HEK293T (cell line): Measurements from ENCODE around the gene CD59.

Experiments
- BHLHE40 ChIP-seq: fragments of 450-650 bp; IDR thresholded peaks from 2 replicates; pipeline ENCODE4 v1.6.1; 2016; ENCODE audit warnings: mild to moderate bottlenecking, moderate library complexity, borderline replicate concordance
- FOXK2 ChIP-seq: fragments of 450-650 bp; IDR thresholded peaks from 2 replicates; pipeline ENCODE4 v1.6.1; 2016; ENCODE audit warnings: mild to moderate bottlenecking
- FOXM1 ChIP-seq: fragments of 450-650 bp; IDR thresholded peaks from 2 replicates; pipeline ENCODE4 v1.6.1; 2017; ENCODE audit warnings: mild to moderate bottlenecking, borderline replicate concordance
- LEF1 ChIP-seq: fragments of 450-650 bp; IDR thresholded peaks from 2 replicates; pipeline ENCODE4 v1.6.1; 2017; ENCODE audit warnings: mild to moderate bottlenecking, borderline replicate concordance
- SP1 ChIP-seq: fragments of 450-650 bp; IDR thresholded peaks from 2 replicates; pipeline ENCODE4 v1.6.1; 2017
- SUZ12 ChIP-seq: fragments of 450-650 bp; IDR thresholded peaks from 2 replicates; pipeline ENCODE4 v1.6.1; 2016; ENCODE audit warnings: mild to moderate bottlenecking
- TARDBP ChIP-seq: fragments of 450-650 bp; IDR thresholded peaks from 2 replicates; pipeline ENCODE4 v1.6.1; 2016

DNA sequence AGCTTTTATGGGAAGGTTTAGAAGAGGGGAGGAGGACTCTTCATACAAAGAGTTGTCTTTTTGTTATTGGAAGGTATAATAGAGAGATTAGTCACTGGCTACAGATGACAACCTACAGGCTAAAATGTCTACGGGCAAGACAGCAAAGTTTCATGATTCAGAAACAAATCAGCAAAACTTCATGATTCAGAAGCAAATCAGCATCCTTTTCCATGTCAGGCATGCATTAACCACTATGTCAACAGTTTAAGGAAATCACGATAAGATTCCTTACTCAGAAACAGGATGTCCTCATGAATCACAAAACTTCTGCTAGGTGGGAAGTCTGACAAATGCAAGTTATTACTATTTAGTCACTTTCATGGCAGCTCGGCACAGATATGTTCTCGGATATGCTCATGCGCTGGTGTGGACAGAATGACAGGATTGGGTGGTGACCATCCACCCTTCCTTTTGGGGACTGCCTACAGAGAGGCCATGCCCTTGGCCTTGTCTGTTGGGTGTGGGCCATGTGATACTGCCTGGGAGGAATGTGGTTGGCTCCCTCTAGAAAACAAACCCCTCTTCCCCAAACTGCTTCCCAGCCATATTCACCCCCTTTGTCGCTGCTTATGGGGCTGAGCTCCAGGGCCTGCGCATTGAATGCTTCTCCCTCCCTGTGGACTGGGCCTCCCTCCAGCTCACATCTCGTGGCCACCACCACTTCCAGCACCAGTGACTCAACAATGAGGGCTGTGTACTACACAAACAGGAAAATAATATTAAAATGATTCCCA lies 45.7 kb downstream of the CD59 start:
- TF ChIP-seq FOXM1 (no peak), SP1 (no peak), BHLHE40 (no peak), FOXK2 (no peak), LEF1 (no peak), TARDBP (no peak), SUZ12 (no peak)
